ENCODE data around the gene PSMD13. TPM values are rescaled to one million over a fixed set of nuclear protein-coding genes. Genes with fewer than 3 reads are reported as not detected.

PSMD13 gene
- total and polyA plus RNA-seq, 5 donors from 2014 or later = 99.6 to 276 (median 247) TPM

GRCh38 chr11:223026-223789, 13.6 kb upstream of the PSMD13 start:
- Mint-ChIP-seq H3K27ac (no peak overlapping the region), H3K27me3 (no peaks in the 10 kb centered on the region), H3K4me1 (peaks cover 0 to 8% (median 4%) of the 10 kb centered on the region in 4 donors), H3K4me3 (no peak overlapping the region), H3K9me3 (no peaks in the 10 kb centered on the region), H3K36me3 (peaks cover 14% of the 10 kb centered on the region)
- Histone ChIP-seq H3K9me3 (ENCODE audit: control insufficient read depth in 2 of 2, low read length in 2 of 2) (no peaks in the 10 kb centered on the region), H3K27me3 (ENCODE audit: control insufficient read depth, insufficient read depth, low read length) (no peaks in the 10 kb centered on the region), H3K4me1 (ENCODE audit: control insufficient read depth, insufficient read depth, low read length, poor library complexity, severe bottlenecking) (no peaks in the 10 kb centered on the region), H3K4me3 (ENCODE audit: low read depth, low read length) (no peak overlapping the region), H3K36me3 (ENCODE audit: control insufficient read depth, insufficient read depth, low read length) (no peaks in the 10 kb centered on the region), H3K27ac (ENCODE audit: insufficient read depth, low read length, poor library complexity, severe bottlenecking) (no peak overlapping the region)
- ATAC-seq (ENCODE audit: low read depth in 2 of 2) = no peak
- DNase-seq = no peak

GRCh38 chr11:223884-224283, 12.9 kb upstream of the PSMD13 start:
- no peak for DNase-seq
- Histone ChIP-seq H3K4me3 (ENCODE audit: low read depth, low read length) (no peak overlapping the region), H3K27ac (ENCODE audit: insufficient read depth, low read length, poor library complexity, severe bottlenecking) (no peak overlapping the region), H3K36me3 (ENCODE audit: control insufficient read depth, insufficient read depth, low read length) (no peaks in the 10 kb centered on the region), H3K27me3 (ENCODE audit: control insufficient read depth, insufficient read depth, low read length) (no peaks in the 10 kb centered on the region), H3K4me1 (ENCODE audit: control insufficient read depth, insufficient read depth, low read length, poor library complexity, severe bottlenecking) (no peaks in the 10 kb centered on the region), H3K9me3 (ENCODE audit: control insufficient read depth in 2 of 2, low read length in 2 of 2) (no peaks in the 10 kb centered on the region)
- Mint-ChIP-seq H3K4me1 (peaks cover 0 to 14% (median 5%) of the 10 kb centered on the region in 4 donors), H3K27me3 (no peaks in the 10 kb centered on the region), H3K4me3 (no peak overlapping the region), H3K36me3 (peaks cover 18% of the 10 kb centered on the region), H3K9me3 (no peaks in the 10 kb centered on the region), H3K27ac (no peak overlapping the region)
- ATAC-seq (ENCODE audit: low read depth in 2 of 2) = no peak

- H3K27me3 ChIP-seq (ENCODE audit: control insufficient read depth, insufficient read depth, low read length) = no peaks in the 10 kb centered on the region
- Mint-ChIP-seq H3K9me3 (no peaks in the 10 kb centered on the region), H3K27ac (no peak overlapping the region), H3K4me1 (peaks cover 0 to 14% (median 5%) of the 10 kb centered on the region in 4 donors), H3K36me3 (peaks cover 22% of the 10 kb centered on the region), H3K4me3 (no peak overlapping the region), H3K27me3 (no peaks in the 10 kb centered on the region)
- ATAC-seq (ENCODE audit: low read depth in 2 of 2) (no peak), DNase-seq (no peak)
- H3K27ac ChIP-seq (ENCODE audit: insufficient read depth, low read length, poor library complexity, severe bottlenecking) = no peak overlapping the region
- no peaks in the 10 kb centered on the region for H3K36me3 ChIP-seq (ENCODE audit: control insufficient read depth, insufficient read depth, low read length)
- H3K4me1 ChIP-seq (ENCODE audit: control insufficient read depth, insufficient read depth, low read length, poor library complexity, severe bottlenecking) = no peaks in the 10 kb centered on the region
- no peaks in the 10 kb centered on the region for H3K9me3 ChIP-seq (ENCODE audit: control insufficient read depth in 2 of 2, low read length in 2 of 2)
- no peak overlapping the region for H3K4me3 ChIP-seq (ENCODE audit: low read depth, low read length)
Observed at GRCh38 chr11:224424-224823, 12.4 kb upstream of the PSMD13 start.

GRCh38 chr11:225734-226453, 10.9 kb upstream of the PSMD13 start:
- ATAC-seq (ENCODE audit: low read depth in 2 of 2) (no peak), DNase-seq (no peak)
- H3K36me3 ChIP-seq (ENCODE audit: control insufficient read depth, insufficient read depth, low read length) = no peaks in the 10 kb centered on the region
- no peaks in the 10 kb centered on the region for H3K9me3 ChIP-seq (ENCODE audit: control insufficient read depth in 2 of 2, low read length in 2 of 2)
- H3K27ac ChIP-seq (ENCODE audit: insufficient read depth, low read length, poor library complexity, severe bottlenecking) = no peak overlapping the region
- Mint-ChIP-seq H3K4me3 (peak overlapping the region in 1 of 4 donors; percentile 32), H3K27ac (no peak overlapping the region), H3K9me3 (no peaks in the 10 kb centered on the region), H3K36me3 (peaks cover 22% of the 10 kb centered on the region), H3K4me1 (peaks cover 0 to 17% (median 7%) of the 10 kb centered on the region in 4 donors), H3K27me3 (no peaks in the 10 kb centered on the region)
- no peaks in the 10 kb centered on the region for H3K27me3 ChIP-seq (ENCODE audit: control insufficient read depth, insufficient read depth, low read length)
- H3K4me1 ChIP-seq (ENCODE audit: control insufficient read depth, insufficient read depth, low read length, poor library complexity, severe bottlenecking) = no peaks in the 10 kb centered on the region
- H3K4me3 ChIP-seq (ENCODE audit: low read depth, low read length) = no peak overlapping the region

GRCh38 chr11:227824-228379, 8.9 kb upstream of the PSMD13 start:
- Histone ChIP-seq H3K27ac (ENCODE audit: insufficient read depth, low read length, poor library complexity, severe bottlenecking) (no peak overlapping the region), H3K9me3 (ENCODE audit: control insufficient read depth in 2 of 2, low read length in 2 of 2) (no peaks in the 10 kb centered on the region), H3K36me3 (ENCODE audit: control insufficient read depth, insufficient read depth, low read length) (peaks cover 3% of the 10 kb centered on the region), H3K27me3 (ENCODE audit: control insufficient read depth, insufficient read depth, low read length) (no peaks in the 10 kb centered on the region), H3K4me3 (ENCODE audit: low read depth, low read length) (no peak overlapping the region), H3K4me1 (ENCODE audit: control insufficient read depth, insufficient read depth, low read length, poor library complexity, severe bottlenecking) (no peaks in the 10 kb centered on the region)
- peaks cover 15% of the 10 kb centered on the region for H3K36me3 Mint-ChIP-seq
- no peak for ATAC-seq (ENCODE audit: low read depth in 2 of 2)
- no peak overlapping the region for H3K27ac Mint-ChIP-seq
- H3K27me3 Mint-ChIP-seq = no peaks in the 10 kb centered on the region
- H3K9me3 Mint-ChIP-seq = no peaks in the 10 kb centered on the region
- peak overlapping the region in 1 of 4 donors; percentile 42 for H3K4me3 Mint-ChIP-seq
- DNase-seq = no peak
- peaks cover 0 to 17% (median 7%) of the 10 kb centered on the region in 4 donors for H3K4me1 Mint-ChIP-seq

GRCh38 chr11:230431-230830, 6.3 kb upstream of the PSMD13 start:
- Mint-ChIP-seq H3K9me3 (no peaks in the 10 kb centered on the region), H3K27ac (peak overlapping the region in 1 of 3 donors; percentile 31)
- peaks cover 3% of the 10 kb centered on the region for H3K36me3 ChIP-seq (ENCODE audit: control insufficient read depth, insufficient read depth, low read length)

GRCh38 chr11:232783-233565, 3.8 kb upstream of the PSMD13 start:
- Mint-ChIP-seq H3K4me3 (peak overlapping the region in 3 of 4 donors; percentile 31 to 68 (median 63)), H3K9me3 (no peaks in the 10 kb centered on the region), H3K27ac (peak overlapping the region in 1 of 3 donors; percentile 52), H3K36me3 (peaks cover 8% of the 10 kb centered on the region), H3K4me1 (peaks cover 2 to 36% (median 14%) of the 10 kb centered on the region in 4 donors), H3K27me3 (no peaks in the 10 kb centered on the region)
- H3K9me3 ChIP-seq (ENCODE audit: control insufficient read depth in 2 of 2, low read length in 2 of 2) = no peaks in the 10 kb centered on the region
- H3K4me1 ChIP-seq (ENCODE audit: control insufficient read depth, insufficient read depth, low read length, poor library complexity, severe bottlenecking) = peaks cover 20% of the 10 kb centered on the region
- H3K36me3 ChIP-seq (ENCODE audit: control insufficient read depth, insufficient read depth, low read length) = peaks cover 3% of the 10 kb centered on the region
- H3K27ac ChIP-seq (ENCODE audit: insufficient read depth, low read length, poor library complexity, severe bottlenecking) = no peak overlapping the region
- H3K27me3 ChIP-seq (ENCODE audit: control insufficient read depth, insufficient read depth, low read length) = no peaks in the 10 kb centered on the region
- no peak overlapping the region for H3K4me3 ChIP-seq (ENCODE audit: low read depth, low read length)
- ATAC-seq (ENCODE audit: low read depth in 2 of 2) (no peak), DNase-seq (no peak)

More at GRCh38 chr11:230431-230830, 6.3 kb upstream of the PSMD13 start:
- Histone ChIP-seq H3K4me1 (ENCODE audit: control insufficient read depth, insufficient read depth, low read length, poor library complexity, severe bottlenecking) (peaks cover 4% of the 10 kb centered on the region), H3K27ac (ENCODE audit: insufficient read depth, low read length, poor library complexity, severe bottlenecking) (no peak overlapping the region), H3K4me3 (ENCODE audit: low read depth, low read length) (no peak overlapping the region), H3K9me3 (ENCODE audit: control insufficient read depth in 2 of 2, low read length in 2 of 2) (no peaks in the 10 kb centered on the region), H3K27me3 (ENCODE audit: control insufficient read depth, insufficient read depth, low read length) (no peaks in the 10 kb centered on the region)
- no peaks in the 10 kb centered on the region for H3K27me3 Mint-ChIP-seq
- H3K36me3 Mint-ChIP-seq = peaks cover 12% of the 10 kb centered on the region
- peaks cover 2 to 21% (median 13%) of the 10 kb centered on the region in 4 donors for H3K4me1 Mint-ChIP-seq
- DNase-seq (no peak), ATAC-seq (ENCODE audit: low read depth in 2 of 2) (no peak)
- no peak overlapping the region for H3K4me3 Mint-ChIP-seq
